Progenitor cell of endocrine pancreas (in vitro differentiated cells): Measurements from ENCODE around the gene PAQR8. TPM values are rescaled to one million over a fixed set of nuclear protein-coding genes. Genes with fewer than 3 reads are reported as not detected.

Source experiments
- DNase-seq: peaks from one replicate; pipeline ENCODE4 v3.0.0; 2021; ENCODE audit warnings: low spot score; ENCODE audit not compliant: unreplicated experiment
- H3K27ac Mint-ChIP-seq: 2 replicates; pipeline ENCODE4 v1.8.0; 2021; ENCODE audit warnings: mild to moderate bottlenecking, moderate library complexity, mixed read lengths
- H3K27me3 Mint-ChIP-seq: 2 replicates; pipeline ENCODE4 v1.8.0; 2021; ENCODE audit warnings: mixed read lengths
- H3K36me3 Mint-ChIP-seq: 2 replicates; pipeline ENCODE4 v1.8.0; 2022; ENCODE audit warnings: mixed read lengths; ENCODE audit not compliant: insufficient read depth
- H3K4me1 Mint-ChIP-seq: 2 replicates; pipeline ENCODE4 v1.8.0; 2021; ENCODE audit warnings: low read depth, mixed read lengths
- H3K4me3 Mint-ChIP-seq: 2 replicates; pipeline ENCODE4 v1.8.0; 2021; ENCODE audit warnings: low read depth, mild to moderate bottlenecking, moderate library complexity, mixed read lengths
- H3K9me3 Mint-ChIP-seq: 2 replicates; pipeline ENCODE4 v1.8.0; 2021; ENCODE audit warnings: low read depth, mixed read lengths
- CTCF ChIP-seq: fragments of 200-600 bp; sonication (generic); IDR thresholded peaks from one replicate; pipeline ENCODE4 v1.5.0; 2021; ENCODE audit warnings: antibody characterized with exemption, mild to moderate bottlenecking; ENCODE audit not compliant: unreplicated experiment
- total RNA-seq: library from RNA; stranded (reverse); gene quantifications from 2 replicates; pipeline ENCODE4 v1.2.1, GENCODE V29; 2021

PAQR8 gene
- total RNA-seq, 1 donor from 2014 or later = 13.9 TPM

DNA sequence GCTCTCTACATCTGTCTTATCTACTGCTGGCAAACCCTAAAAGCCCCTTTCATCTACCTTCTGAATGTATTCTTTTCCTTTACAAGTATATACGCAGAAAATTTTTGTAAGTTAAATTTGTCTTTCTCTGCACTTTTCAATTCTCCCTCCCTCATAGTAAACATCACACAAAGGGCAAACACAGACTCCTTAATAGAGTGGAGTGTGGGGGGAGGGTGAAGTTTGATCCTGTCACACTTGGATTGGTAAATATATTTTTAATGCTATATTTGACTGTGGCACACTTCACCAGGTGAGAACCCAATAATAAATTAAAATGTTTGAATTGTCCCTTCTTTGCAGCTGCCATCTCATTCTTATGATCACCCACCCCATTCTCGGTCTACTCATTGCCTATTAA lies 33.2 kb upstream of the PAQR8 start:
- Mint-ChIP-seq H3K27me3 (no peaks in the 10 kb centered on the region), H3K4me1 (peaks cover 42% of the 10 kb centered on the region), H3K36me3 (no peaks in the 10 kb centered on the region), H3K9me3 (peaks cover 6% of the 10 kb centered on the region), H3K4me3 (no peak overlapping the region), H3K27ac (peak overlapping the region; percentile 86)
- DNase-seq = no peak
- no peak for TF ChIP-seq CTCF

DNA sequence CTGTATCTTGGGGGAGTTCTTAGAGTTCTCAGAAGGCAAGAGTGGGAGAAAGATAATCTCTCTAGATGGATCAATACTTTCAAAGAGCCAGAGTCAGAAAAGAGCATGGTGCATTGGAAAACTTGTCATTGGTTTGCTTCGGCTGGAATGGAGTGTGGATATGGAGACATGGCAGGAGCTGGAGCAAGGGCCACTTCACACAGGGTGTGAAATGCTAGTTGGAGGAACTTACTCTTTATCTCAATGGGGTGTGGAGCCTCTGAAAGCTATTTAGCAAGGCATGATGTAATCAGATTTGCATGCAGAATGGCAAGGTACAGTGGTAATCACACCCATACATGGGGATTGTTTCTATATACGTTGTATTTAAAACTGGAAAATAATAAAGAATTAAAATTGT lies 31.5 kb upstream of the PAQR8 start:
- peak overlapping the region; percentile 51 for H3K27ac Mint-ChIP-seq
- peaks cover 6% of the 10 kb centered on the region for H3K9me3 Mint-ChIP-seq
- no peak for DNase-seq
- no peak overlapping the region for H3K4me3 Mint-ChIP-seq
- H3K27me3 Mint-ChIP-seq = no peaks in the 10 kb centered on the region
- peaks cover 51% of the 10 kb centered on the region for H3K4me1 Mint-ChIP-seq
- no peaks in the 10 kb centered on the region for H3K36me3 Mint-ChIP-seq
- no peak for TF ChIP-seq CTCF

DNA sequence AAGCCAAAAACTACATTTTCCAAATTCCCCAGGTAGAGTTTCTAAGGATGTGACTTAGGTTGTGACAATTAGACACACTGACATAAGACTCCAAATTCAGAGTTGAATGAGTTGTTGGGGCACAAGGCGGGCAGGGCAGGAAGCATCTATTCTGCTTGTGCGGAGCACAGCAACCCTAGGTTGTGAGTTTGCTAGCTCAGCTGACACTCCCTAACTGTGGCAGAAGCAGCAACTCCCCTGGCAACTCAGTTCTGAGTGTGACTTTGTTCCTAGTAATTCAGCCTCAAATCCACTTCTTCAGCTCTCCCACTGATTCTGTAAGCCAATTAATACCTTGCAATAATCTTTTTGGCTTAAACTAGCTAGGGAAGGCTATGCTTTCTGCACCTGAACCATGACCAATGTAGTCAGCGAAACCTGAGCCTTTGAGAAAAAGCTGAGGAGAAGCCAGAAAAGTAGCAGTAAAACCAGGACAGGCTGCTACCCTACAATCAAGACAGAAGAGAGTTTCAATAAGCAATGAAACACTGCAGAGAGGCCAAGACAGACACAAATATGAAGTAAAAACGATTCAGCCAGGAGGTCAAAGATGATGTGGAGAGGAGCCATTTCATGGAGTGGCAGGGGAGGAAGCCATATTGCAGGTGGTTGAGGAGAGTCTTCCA lies 30.0 kb upstream of the PAQR8 start:
- DNase-seq = no peak
- Mint-ChIP-seq H3K4me1 (peaks cover 43% of the 10 kb centered on the region), H3K27ac (no peak overlapping the region), H3K9me3 (peaks cover 3% of the 10 kb centered on the region), H3K27me3 (no peaks in the 10 kb centered on the region), H3K4me3 (no peak overlapping the region), H3K36me3 (no peaks in the 10 kb centered on the region)
- TF ChIP-seq CTCF = no peak

GRCh38 chr6:52333840-52334200 lies 28.1 kb upstream of the PAQR8 start:
- no peaks in the 10 kb centered on the region for H3K36me3 Mint-ChIP-seq
- TF ChIP-seq CTCF = no peak
- no peaks in the 10 kb centered on the region for H3K27me3 Mint-ChIP-seq
- peak overlapping the region; percentile 81 for H3K27ac Mint-ChIP-seq
- H3K9me3 Mint-ChIP-seq = no peaks in the 10 kb centered on the region
- peaks cover 33% of the 10 kb centered on the region for H3K4me1 Mint-ChIP-seq
- DNase-seq = no peak
- no peak overlapping the region for H3K4me3 Mint-ChIP-seq

DNA sequence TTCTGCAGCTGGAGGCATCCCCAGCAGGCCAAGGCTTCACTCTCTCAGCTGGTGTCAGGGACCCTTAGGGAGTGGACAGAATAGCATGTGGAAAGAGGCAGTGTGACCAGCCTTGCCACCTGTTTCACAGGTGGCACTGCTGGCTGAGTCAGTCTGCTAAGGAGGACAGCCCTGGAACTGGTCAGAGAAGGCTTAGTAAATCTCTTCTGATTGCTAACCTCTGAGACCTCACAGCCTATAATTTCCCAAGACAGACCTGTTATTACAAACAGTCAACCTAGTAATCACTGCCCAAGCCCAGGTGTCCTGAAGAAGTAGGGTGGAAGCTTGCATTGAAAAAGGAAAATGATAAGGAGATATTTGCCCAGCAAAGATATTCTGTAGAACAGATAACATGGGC lies 26.4 kb upstream of the PAQR8 start:
- Mint-ChIP-seq H3K36me3 (no peaks in the 10 kb centered on the region), H3K9me3 (no peaks in the 10 kb centered on the region), H3K27me3 (no peaks in the 10 kb centered on the region), H3K4me1 (peaks cover 29% of the 10 kb centered on the region), H3K4me3 (no peak overlapping the region), H3K27ac (peak overlapping the region; percentile 77)
- TF ChIP-seq CTCF = no peak
- no peak for DNase-seq
